SK-N-MC (cell line): ENCODE results near the gene TXK.

Source experiments
- EZH2 ChIP-seq: fragments of 200-600 bp; sonication (generic); IDR thresholded peaks from one replicate; pipeline ENCODE4 v1.6.1; 2017; ENCODE audit warnings: antibody characterized with exemption
- FOXP2 ChIP-seq: optimal IDR thresholded peaks from 2 replicates; pipeline ENCODE3; 2011; ENCODE audit warnings: mild to moderate bottlenecking, moderate library complexity; ENCODE audit not compliant: insufficient read depth; ENCODE audit errors: extremely low read length, control extremely low read depth
- POLR2AphosphoS5 ChIP-seq: IDR thresholded peaks from 2 replicates; pipeline ENCODE4 v1.6.1; 2012; ENCODE audit warnings: mild to moderate bottlenecking, low read depth, low read length, borderline replicate concordance

GRCh38 chr4:48051078-48051477 lies 83.0 kb downstream of the TXK start:
- no peak for TF ChIP-seq EZH2
- no peak for TF ChIP-seq POLR2AphosphoS5
- TF ChIP-seq FOXP2: no peak
